ENCODE data around the gene JAK1. TPM values are rescaled to one million over a fixed set of nuclear protein-coding genes. Genes with fewer than 3 reads are reported as not detected.

Gene JAK1
- total and polyA plus RNA-seq, 9 donors, result 49.2 to 69.5 (median 56.2) TPM

GRCh38 chr1:64955097-64956009 is 11.0 kb downstream of the JAK1 start:
- Histone ChIP-seq H3K27ac (ENCODE audit: low read length) (no peak overlapping the region), H3K27me3 (ENCODE audit: control insufficient read depth, insufficient read depth, low read length) (no peaks in the 10 kb centered on the region), H3K36me3 (ENCODE audit: control insufficient read depth, insufficient read depth, low read length) (no peaks in the 10 kb centered on the region), H3K4me1 (ENCODE audit: control insufficient read depth, insufficient read depth, low read length) (peaks cover 4% of the 10 kb centered on the region), H3K9me3 (replicated peaks; ENCODE audit: control insufficient read depth, low read depth, low read length) (no peaks in the 10 kb centered on the region), H3K4me3 (ENCODE audit: low read length) (no peak overlapping the region)
- 58% methylated on average over 12 of the region's 14 CpGs for WGBS (ENCODE audit: insufficient coverage)
- no peak for DNase-seq

GRCh38 chr1:64953241-64953640 is 13.1 kb downstream of the JAK1 start:
- peaks cover 4% of the 10 kb centered on the region for H3K4me1 ChIP-seq (ENCODE audit: control insufficient read depth, insufficient read depth, low read length)
- no peaks in the 10 kb centered on the region for H3K27me3 ChIP-seq (ENCODE audit: control insufficient read depth, insufficient read depth, low read length)
- H3K4me3 ChIP-seq (ENCODE audit: low read length), result no peak overlapping the region
- 100% methylated on average over 1 of the region's 6 CpGs for WGBS (ENCODE audit: insufficient coverage)
- H3K36me3 ChIP-seq (ENCODE audit: control insufficient read depth, insufficient read depth, low read length), result no peaks in the 10 kb centered on the region
- no peak overlapping the region for H3K27ac ChIP-seq (ENCODE audit: low read length)
- no peak for DNase-seq
- H3K9me3 ChIP-seq (replicated peaks; ENCODE audit: control insufficient read depth, low read depth, low read length), result no peaks in the 10 kb centered on the region

- H3K4me1 ChIP-seq (ENCODE audit: control insufficient read depth, insufficient read depth, low read length), result peaks cover 3% of the 10 kb centered on the region
- DNase-seq, result no peak
- no peak overlapping the region for H3K27ac ChIP-seq (ENCODE audit: low read length)
- 100% methylated on average over 2 of the region's 6 CpGs for WGBS (ENCODE audit: insufficient coverage)
- H3K4me3 ChIP-seq (ENCODE audit: low read length), result no peak overlapping the region
- H3K36me3 ChIP-seq (ENCODE audit: control insufficient read depth, insufficient read depth, low read length), result no peaks in the 10 kb centered on the region
- H3K27me3 ChIP-seq (ENCODE audit: control insufficient read depth, insufficient read depth, low read length), result no peaks in the 10 kb centered on the region
- no peaks in the 10 kb centered on the region for H3K9me3 ChIP-seq (replicated peaks; ENCODE audit: control insufficient read depth, low read depth, low read length)
Observed at GRCh38 chr1:64950284-64950809, 16.0 kb downstream of the JAK1 start.

GRCh38 chr1:64948905-64949833 is 17.2 kb downstream of the JAK1 start:
- Histone ChIP-seq H3K27me3 (ENCODE audit: control insufficient read depth, insufficient read depth, low read length) (no peaks in the 10 kb centered on the region), H3K4me3 (ENCODE audit: low read length) (no peak overlapping the region), H3K9me3 (replicated peaks; ENCODE audit: control insufficient read depth, low read depth, low read length) (no peaks in the 10 kb centered on the region), H3K36me3 (ENCODE audit: control insufficient read depth, insufficient read depth, low read length) (no peaks in the 10 kb centered on the region), H3K27ac (ENCODE audit: low read length) (no peak overlapping the region), H3K4me1 (ENCODE audit: control insufficient read depth, insufficient read depth, low read length) (peaks cover 3% of the 10 kb centered on the region)
- no CpG with 5 or more reads among the region's 3 CpGs for WGBS (ENCODE audit: insufficient coverage)
- DNase-seq, result no peak

GRCh38 chr1:64948216-64948615 is 18.1 kb downstream of the JAK1 start:
- H3K4me3 ChIP-seq (ENCODE audit: low read length), result no peak overlapping the region
- H3K9me3 ChIP-seq (replicated peaks; ENCODE audit: control insufficient read depth, low read depth, low read length), result no peaks in the 10 kb centered on the region
- no peaks in the 10 kb centered on the region for H3K27me3 ChIP-seq (ENCODE audit: control insufficient read depth, insufficient read depth, low read length)
- H3K4me1 ChIP-seq (ENCODE audit: control insufficient read depth, insufficient read depth, low read length), result peaks cover 3% of the 10 kb centered on the region
- DNase-seq, result no peak
- no peaks in the 10 kb centered on the region for H3K36me3 ChIP-seq (ENCODE audit: control insufficient read depth, insufficient read depth, low read length)
- no CpG with 5 or more reads among the region's 2 CpGs for WGBS (ENCODE audit: insufficient coverage)
- no peak overlapping the region for H3K27ac ChIP-seq (ENCODE audit: low read length)

GRCh38 chr1:64946916-64947315 is 19.4 kb downstream of the JAK1 start:
- no CpG with 5 or more reads among the region's 1 CpG for WGBS (ENCODE audit: insufficient coverage)
- Histone ChIP-seq H3K9me3 (replicated peaks; ENCODE audit: control insufficient read depth, low read depth, low read length) (no peaks in the 10 kb centered on the region), H3K27me3 (ENCODE audit: control insufficient read depth, insufficient read depth, low read length) (no peaks in the 10 kb centered on the region), H3K27ac (ENCODE audit: low read length) (no peak overlapping the region), H3K4me3 (ENCODE audit: low read length) (no peak overlapping the region), H3K36me3 (ENCODE audit: control insufficient read depth, insufficient read depth, low read length) (no peaks in the 10 kb centered on the region), H3K4me1 (ENCODE audit: control insufficient read depth, insufficient read depth, low read length) (peaks cover 3% of the 10 kb centered on the region)
- no peak for DNase-seq

- H3K36me3 ChIP-seq (ENCODE audit: control insufficient read depth, insufficient read depth, low read length), result no peaks in the 10 kb centered on the region
- H3K4me3 ChIP-seq (ENCODE audit: low read length), result no peak overlapping the region
- H3K4me1 ChIP-seq (ENCODE audit: control insufficient read depth, insufficient read depth, low read length), result peaks cover 3% of the 10 kb centered on the region
- WGBS (ENCODE audit: insufficient coverage), result no CpG with 5 or more reads among the region's 6 CpGs
- H3K27me3 ChIP-seq (ENCODE audit: control insufficient read depth, insufficient read depth, low read length), result no peaks in the 10 kb centered on the region
- no peaks in the 10 kb centered on the region for H3K9me3 ChIP-seq (replicated peaks; ENCODE audit: control insufficient read depth, low read depth, low read length)
- H3K27ac ChIP-seq (ENCODE audit: low read length), result no peak overlapping the region
- DNase-seq, result no peak
Observed at GRCh38 chr1:64944913-64945312, 21.4 kb downstream of the JAK1 start.

- Histone ChIP-seq H3K4me3 (ENCODE audit: low read length) (no peak overlapping the region), H3K27ac (ENCODE audit: low read length) (no peak overlapping the region), H3K27me3 (ENCODE audit: control insufficient read depth, insufficient read depth, low read length) (no peaks in the 10 kb centered on the region), H3K4me1 (ENCODE audit: control insufficient read depth, insufficient read depth, low read length) (peaks cover 3% of the 10 kb centered on the region), H3K9me3 (replicated peaks; ENCODE audit: control insufficient read depth, low read depth, low read length) (no peaks in the 10 kb centered on the region), H3K36me3 (ENCODE audit: control insufficient read depth, insufficient read depth, low read length) (no peaks in the 10 kb centered on the region)
- DNase-seq, result no peak
- WGBS (ENCODE audit: insufficient coverage), result no CpG with 5 or more reads among the region's 3 CpGs
Observed at GRCh38 chr1:64942675-64943074, 23.7 kb downstream of the JAK1 start.

GRCh38 chr1:64942118-64942517 is 24.2 kb downstream of the JAK1 start:
- H3K4me3 ChIP-seq (ENCODE audit: low read length), result no peak overlapping the region
- no peaks in the 10 kb centered on the region for H3K27me3 ChIP-seq (ENCODE audit: control insufficient read depth, insufficient read depth, low read length)
- H3K4me1 ChIP-seq (ENCODE audit: control insufficient read depth, insufficient read depth, low read length), result peaks cover 3% of the 10 kb centered on the region
- no peaks in the 10 kb centered on the region for H3K9me3 ChIP-seq (replicated peaks; ENCODE audit: control insufficient read depth, low read depth, low read length)
- WGBS (ENCODE audit: insufficient coverage), result no CpG with 5 or more reads among the region's 4 CpGs
- no peaks in the 10 kb centered on the region for H3K36me3 ChIP-seq (ENCODE audit: control insufficient read depth, insufficient read depth, low read length)
- no peak overlapping the region for H3K27ac ChIP-seq (ENCODE audit: low read length)
- DNase-seq, result no peak
